HG02938 (cell line): ENCODE results near the gene AKAIN1.

ENCODE experiments used
- ATAC-seq: cut with Tn5 transposase; IDR thresholded peaks from one replicate; pipeline ENCODE4 v1.9.1; 2021; ENCODE audit warnings: mild to moderate bottlenecking, moderate library complexity; ENCODE audit not compliant: unreplicated experiment

AKAIN1 gene

GRCh38 chr18:5197032-5197434, at the start of gene AKAIN1:
AKAIN1 (minus strand) TSS chr18:5197257; CDS start chr18:5197053, 204 bp downstream.
- no peak for ATAC-seq

GRCh38 chr18:5244941-5245340, 47.9 kb upstream of the AKAIN1 start:
- no peak for ATAC-seq

- ATAC-seq = no peak
Observed at GRCh38 chr18:5239447-5239846, 42.4 kb upstream of the AKAIN1 start.

- ATAC-seq = peak; percentile 39
Observed at GRCh38 chr18:5238371-5238976, 41.4 kb upstream of the AKAIN1 start.

- ATAC-seq = peak; percentile 88
Observed at GRCh38 chr18:5237723-5238370, 40.8 kb upstream of the AKAIN1 start.

- peak; percentile 27 for ATAC-seq
Observed at GRCh38 chr18:5237083-5237722, 40.1 kb upstream of the AKAIN1 start.

GRCh38 chr18:5214583-5215351, 17.7 kb upstream of the AKAIN1 start:
- ATAC-seq = no peak

- no peak for ATAC-seq
Observed at GRCh38 chr18:5207471-5208150, 10.6 kb upstream of the AKAIN1 start.

- no peak for ATAC-seq
Observed at GRCh38 chr18:5198311-5198710, 1.3 kb upstream of the AKAIN1 start.

GRCh38 chr18:5197461-5197860, 404 bp upstream of the AKAIN1 start:
- no peak for ATAC-seq

GRCh38 chr18:5196253-5197031, 615 bp downstream of the AKAIN1 start:
- no peak for ATAC-seq

- no peak for ATAC-seq
Observed at GRCh38 chr18:5195656-5196055, 1.4 kb downstream of the AKAIN1 start.

GRCh38 chr18:5180254-5180653, 16.8 kb downstream of the AKAIN1 start:
- no peak for ATAC-seq

- no peak for ATAC-seq
Observed at GRCh38 chr18:5178519-5178918, 18.5 kb downstream of the AKAIN1 start.

- peak; percentile 79 for ATAC-seq
Observed at GRCh38 chr18:5175378-5175777, 21.7 kb downstream of the AKAIN1 start.

GRCh38 chr18:5173646-5174045, 23.4 kb downstream of the AKAIN1 start:
- ATAC-seq = no peak

- ATAC-seq = no peak
Observed at GRCh38 chr18:5173236-5173635, 23.8 kb downstream of the AKAIN1 start.

- no peak for ATAC-seq
Observed at GRCh38 chr18:5167831-5168230, 29.2 kb downstream of the AKAIN1 start.

GRCh38 chr18:5166606-5167280, 30.3 kb downstream of the AKAIN1 start:
- ATAC-seq = no peak

- no peak for ATAC-seq
Observed at GRCh38 chr18:5164903-5165302, 32.2 kb downstream of the AKAIN1 start.
